Astrocyte (in vitro differentiated cells and primary cell): Measurements from ENCODE around the gene TINCR. TPM values are rescaled to one million over a fixed set of nuclear protein-coding genes. Genes with fewer than 3 reads are reported as not detected.

Experiments used
- DNase-seq: peaks from one replicate; pipeline ENCODE4 v3.0.0-alpha.2; 2010; ENCODE audit warnings: low read depth
- FAIRE-seq: peaks from 2 replicates; lab custom pipeline; 2011; peaks lifted over from hg19 to GRCh38; lab: Jason Lieb, UNC
- H2AFZ ChIP-seq: 2 replicates; pipeline ENCODE4 v1.6.0; 2012; ENCODE audit warnings: low read depth, low read length, inconsistent platforms
- H3K27ac ChIP-seq: 2 replicates; pipeline ENCODE4 v1.5.1; 2011; ENCODE audit warnings: low read depth, low read length, inconsistent platforms
- H3K27me3 ChIP-seq: 2 replicates; pipeline ENCODE4 v1.6.0; 2011; ENCODE audit warnings: low read length, inconsistent platforms; ENCODE audit not compliant: insufficient read depth
- H3K36me3 ChIP-seq: 2 replicates; pipeline ENCODE4 v1.5.1; 2011; ENCODE audit warnings: low read length, inconsistent platforms; ENCODE audit not compliant: insufficient read depth
- H3K4me1 ChIP-seq: 2 replicates; pipeline ENCODE4 v1.5.1; 2011; ENCODE audit warnings: low read length, inconsistent platforms; ENCODE audit not compliant: insufficient read depth
- H3K4me2 ChIP-seq: 2 replicates; pipeline ENCODE4 v1.6.0; 2012; ENCODE audit warnings: low read length, inconsistent platforms
- H3K4me3 ChIP-seq: 2 replicates; pipeline ENCODE4 v1.5.1; 2011; ENCODE audit warnings: low read depth, mild to moderate bottlenecking, low read length, inconsistent platforms; ENCODE audit not compliant: insufficient read depth
- H3K79me2 ChIP-seq: 2 replicates; pipeline ENCODE4 v1.6.0; 2012; ENCODE audit warnings: mild to moderate bottlenecking, low read length, inconsistent platforms; ENCODE audit not compliant: insufficient read depth
- H3K9ac ChIP-seq: 2 replicates; pipeline ENCODE4 v1.6.0; 2012; ENCODE audit warnings: mild to moderate bottlenecking, low read length, inconsistent platforms
- H3K9me3 ChIP-seq: 2 replicates; pipeline ENCODE4 v1.5.1; 2012; ENCODE audit warnings: low read depth, mild to moderate bottlenecking, low read length, inconsistent platforms; ENCODE audit not compliant: insufficient read depth
- H4K20me1 ChIP-seq: 2 replicates; pipeline ENCODE4 v1.6.0; 2012; ENCODE audit warnings: low read length, inconsistent platforms; ENCODE audit not compliant: insufficient read depth
- H3K27ac Mint-ChIP-seq: one replicate; pipeline ENCODE4 v1.8.0; 2021; ENCODE audit warnings: mild to moderate bottlenecking, mixed read lengths; ENCODE audit not compliant: unreplicated experiment
- H3K27me3 Mint-ChIP-seq: one replicate; pipeline ENCODE4 v1.8.0; 2021; ENCODE audit warnings: low read depth, mixed read lengths; ENCODE audit not compliant: unreplicated experiment
- H3K36me3 Mint-ChIP-seq: one replicate; pipeline ENCODE4 v1.8.0; 2021; ENCODE audit warnings: low read depth, mixed read lengths; ENCODE audit not compliant: unreplicated experiment
- H3K4me1 Mint-ChIP-seq: one replicate; pipeline ENCODE4 v1.8.0; 2021; ENCODE audit warnings: low read depth, mixed read lengths; ENCODE audit not compliant: unreplicated experiment
- H3K4me3 Mint-ChIP-seq: one replicate; pipeline ENCODE4 v1.8.0; 2021; ENCODE audit warnings: mild to moderate bottlenecking, moderate library complexity, mixed read lengths; ENCODE audit not compliant: unreplicated experiment
- H3K9me3 Mint-ChIP-seq: one replicate; pipeline ENCODE4 v1.8.0; 2021; ENCODE audit warnings: mild to moderate bottlenecking, mixed read lengths; ENCODE audit not compliant: unreplicated experiment
- EZH2 ChIP-seq: IDR thresholded peaks from 2 replicates; pipeline ENCODE4 v1.6.1; 2012; ENCODE audit warnings: mild to moderate bottlenecking, low read length, inconsistent platforms; ENCODE audit not compliant: insufficient read depth
- total RNA-seq: library from RNA; stranded (reverse); gene quantifications from 2 replicates; pipeline ENCODE4 v1.2.1, GENCODE V29; 2021
- TF ChIP-seq, protein P1 (sequence below): IDR thresholded peaks from 2 replicates; pipeline ENCODE4 v1.5.1; 2011; ENCODE audit warnings: low read depth, mild to moderate bottlenecking, inconsistent platforms, low read length, moderate library complexity; ENCODE audit not compliant: insufficient read depth

The TINCR gene
- total RNA-seq, 1 donor from 2014 or later: 1.4 TPM

DNA sequence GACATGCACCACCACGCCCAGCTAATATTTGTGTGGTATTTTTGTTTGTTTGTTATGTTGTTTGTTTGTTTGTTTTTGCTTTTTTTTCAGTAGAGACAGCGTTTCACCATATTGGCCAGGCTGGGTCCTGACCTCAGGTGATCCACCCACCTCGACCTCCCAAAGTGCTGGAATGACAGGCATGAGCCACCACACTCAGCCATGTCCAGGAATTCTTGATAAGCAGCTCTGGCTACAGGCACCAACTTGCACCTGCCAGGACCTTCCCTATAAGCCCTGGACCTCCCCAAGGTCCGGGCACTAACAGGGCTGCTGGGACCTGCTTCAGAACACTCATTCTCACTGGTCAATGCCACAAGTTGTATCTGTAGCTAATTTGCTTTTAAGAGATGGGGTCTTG, 48.7 kb downstream of the TINCR start:
- H3K36me3 Mint-ChIP-seq: no peaks in the 10 kb centered on the region
- no peak overlapping the region for H3K4me3 Mint-ChIP-seq
- no peaks in the 10 kb centered on the region for H3K79me2 ChIP-seq
- peaks cover 29% of the 10 kb centered on the region for H3K27me3 Mint-ChIP-seq
- H3K27ac ChIP-seq: no peak overlapping the region
- no peak for DNase-seq
- peaks cover 11% of the 10 kb centered on the region for H3K9me3 Mint-ChIP-seq
- no peak for FAIRE-seq
- H3K4me2 ChIP-seq: no peak overlapping the region
- H4K20me1 ChIP-seq: no peaks in the 10 kb centered on the region
- H3K9ac ChIP-seq: no peak overlapping the region
- no peak overlapping the region for H3K4me3 ChIP-seq
- no peaks in the 10 kb centered on the region for H3K27me3 ChIP-seq
- no peak overlapping the region for H3K27ac Mint-ChIP-seq
- H2AFZ ChIP-seq: no peak overlapping the region
- no peaks in the 10 kb centered on the region for H3K4me1 ChIP-seq
- peaks cover 13% of the 10 kb centered on the region for H3K9me3 ChIP-seq
- H3K36me3 ChIP-seq: no peaks in the 10 kb centered on the region
- TF ChIP-seq, protein P1, sequence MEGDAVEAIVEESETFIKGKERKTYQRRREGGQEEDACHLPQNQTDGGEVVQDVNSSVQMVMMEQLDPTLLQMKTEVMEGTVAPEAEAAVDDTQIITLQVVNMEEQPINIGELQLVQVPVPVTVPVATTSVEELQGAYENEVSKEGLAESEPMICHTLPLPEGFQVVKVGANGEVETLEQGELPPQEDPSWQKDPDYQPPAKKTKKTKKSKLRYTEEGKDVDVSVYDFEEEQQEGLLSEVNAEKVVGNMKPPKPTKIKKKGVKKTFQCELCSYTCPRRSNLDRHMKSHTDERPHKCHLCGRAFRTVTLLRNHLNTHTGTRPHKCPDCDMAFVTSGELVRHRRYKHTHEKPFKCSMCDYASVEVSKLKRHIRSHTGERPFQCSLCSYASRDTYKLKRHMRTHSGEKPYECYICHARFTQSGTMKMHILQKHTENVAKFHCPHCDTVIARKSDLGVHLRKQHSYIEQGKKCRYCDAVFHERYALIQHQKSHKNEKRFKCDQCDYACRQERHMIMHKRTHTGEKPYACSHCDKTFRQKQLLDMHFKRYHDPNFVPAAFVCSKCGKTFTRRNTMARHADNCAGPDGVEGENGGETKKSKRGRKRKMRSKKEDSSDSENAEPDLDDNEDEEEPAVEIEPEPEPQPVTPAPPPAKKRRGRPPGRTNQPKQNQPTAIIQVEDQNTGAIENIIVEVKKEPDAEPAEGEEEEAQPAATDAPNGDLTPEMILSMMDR: no peak
- TF ChIP-seq EZH2: no peak
- no peaks in the 10 kb centered on the region for H3K4me1 Mint-ChIP-seq

DNA sequence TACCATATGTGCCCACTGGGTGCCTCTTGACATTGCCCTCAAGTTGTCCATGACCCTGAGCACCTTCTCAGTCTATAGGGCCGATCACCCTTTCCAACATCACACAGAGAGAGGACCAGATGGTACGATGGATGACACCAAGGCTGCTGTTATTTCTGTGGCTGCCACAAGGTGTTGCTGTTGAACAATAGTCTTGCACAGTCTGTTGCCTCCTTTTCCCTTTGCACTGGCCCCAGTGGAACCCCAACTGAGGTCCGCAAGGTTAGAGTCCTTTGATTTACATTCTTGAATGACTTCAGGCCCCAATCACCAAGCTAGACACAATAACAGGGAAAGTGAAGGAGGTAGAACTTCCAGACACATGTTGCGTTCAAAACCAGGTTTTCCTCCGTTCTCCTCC, 52.0 kb downstream of the TINCR start:
- H3K27ac Mint-ChIP-seq: no peak overlapping the region
- Histone ChIP-seq H3K9ac (no peak overlapping the region), H3K27me3 (no peaks in the 10 kb centered on the region), H3K27ac (no peak overlapping the region), H2AFZ (no peak overlapping the region), H3K9me3 (peaks cover 13% of the 10 kb centered on the region), H3K4me2 (no peak overlapping the region), H3K4me1 (no peaks in the 10 kb centered on the region), H4K20me1 (no peaks in the 10 kb centered on the region), H3K79me2 (no peaks in the 10 kb centered on the region), H3K4me3 (no peak overlapping the region), H3K36me3 (no peaks in the 10 kb centered on the region)
- FAIRE-seq: no peak
- peaks cover 20% of the 10 kb centered on the region for H3K27me3 Mint-ChIP-seq
- H3K4me3 Mint-ChIP-seq: no peak overlapping the region
- TF ChIP-seq, protein P1: peak; percentile 18
- TF ChIP-seq EZH2: no peak
- H3K4me1 Mint-ChIP-seq: no peaks in the 10 kb centered on the region
- H3K36me3 Mint-ChIP-seq: peaks cover 2% of the 10 kb centered on the region
- DNase-seq: no peak
- H3K9me3 Mint-ChIP-seq: peaks cover 17% of the 10 kb centered on the region

DNA sequence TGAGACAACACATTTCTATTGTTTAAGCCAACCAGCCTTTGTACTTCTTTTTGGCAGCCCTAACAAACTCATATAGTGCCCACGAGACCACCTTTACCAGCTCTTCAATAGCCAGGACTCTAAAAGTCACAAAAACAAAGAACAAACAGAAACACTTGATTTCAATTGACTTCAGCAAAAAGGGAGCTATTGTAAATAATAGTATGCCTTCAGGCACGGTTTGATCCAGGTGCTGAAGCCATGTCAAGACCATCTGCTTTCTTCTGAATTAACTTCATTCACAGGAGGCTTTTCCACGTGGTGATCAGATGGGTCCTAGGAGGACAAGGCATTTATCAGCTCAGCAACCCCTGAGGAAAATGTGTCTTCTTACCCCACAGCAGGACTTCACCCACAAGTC, 53.8 kb downstream of the TINCR start:
- Mint-ChIP-seq H3K4me1 (no peaks in the 10 kb centered on the region), H3K27me3 (peaks cover 17% of the 10 kb centered on the region), H3K36me3 (peaks cover 2% of the 10 kb centered on the region)

More for the DNA sequence above, 53.8 kb downstream of the TINCR start:
- Mint-ChIP-seq H3K27ac (peak overlapping the region; percentile 41), H3K9me3 (peaks cover 19% of the 10 kb centered on the region), H3K4me3 (no peak overlapping the region)
- Histone ChIP-seq H3K4me2 (no peak overlapping the region), H3K4me1 (no peaks in the 10 kb centered on the region), H3K27me3 (no peaks in the 10 kb centered on the region), H3K27ac (no peak overlapping the region), H3K9me3 (peaks cover 10% of the 10 kb centered on the region), H3K4me3 (no peak overlapping the region), H4K20me1 (no peaks in the 10 kb centered on the region), H2AFZ (no peak overlapping the region), H3K9ac (no peak overlapping the region), H3K36me3 (no peaks in the 10 kb centered on the region), H3K79me2 (no peaks in the 10 kb centered on the region)
- DNase-seq (no peak), FAIRE-seq (no peak)
- TF ChIP-seq, protein P1: no peak
- TF ChIP-seq EZH2: no peak
